HG03520 (cell line): ENCODE results near the gene DISC1.

Experiments
- ATAC-seq: cut with Tn5 transposase; IDR thresholded peaks from one replicate; pipeline ENCODE4 v1.9.1; 2021; ENCODE audit warnings: mild to moderate bottlenecking, moderate library complexity; ENCODE audit not compliant: unreplicated experiment

The DISC1 gene

DNA sequence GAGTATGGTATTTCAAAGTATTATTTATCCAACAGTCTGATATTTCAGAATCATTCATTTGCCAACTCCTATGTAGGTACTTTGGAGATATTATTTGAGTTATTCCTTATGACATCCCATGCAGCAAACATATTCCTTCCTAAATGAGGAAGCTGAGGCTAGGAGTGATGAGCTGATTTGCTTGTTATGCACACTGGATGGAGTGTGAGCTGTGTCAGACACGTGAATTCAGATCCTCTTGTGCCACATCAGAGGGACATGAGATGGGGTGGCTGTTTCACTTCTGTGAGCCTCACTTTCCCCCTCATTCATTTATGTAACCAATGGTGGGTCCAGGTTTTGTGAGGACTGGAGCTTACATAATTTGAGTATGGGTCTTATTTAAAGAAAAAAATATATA is 215.9 kb downstream of the DISC1 start:
- ATAC-seq, result no peak

DNA sequence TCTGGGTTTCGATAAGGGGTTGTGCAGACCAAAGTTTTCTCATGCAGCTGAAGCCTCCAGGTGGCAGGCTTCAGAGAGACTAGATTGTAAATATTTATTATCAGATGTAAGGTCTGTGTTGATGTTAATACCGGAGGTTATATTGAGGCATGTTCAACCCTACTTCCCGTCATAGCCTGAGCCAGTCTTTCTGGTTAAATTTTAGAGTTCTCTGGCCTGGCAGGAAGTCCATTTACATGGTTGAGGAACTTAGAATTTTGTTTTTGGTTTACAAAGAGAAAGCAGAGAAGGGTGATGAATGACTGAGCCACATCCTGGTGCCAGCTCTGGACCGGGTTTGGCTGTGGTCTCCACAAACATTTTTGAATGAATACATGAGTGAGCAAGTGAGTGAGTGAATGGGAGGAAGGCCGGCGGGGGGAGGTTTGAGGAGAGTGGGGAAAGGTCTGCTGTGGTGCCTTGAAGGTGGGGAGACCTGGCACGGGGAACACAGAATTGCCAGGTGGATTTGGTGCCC is 218.5 kb downstream of the DISC1 start:
- no peak for ATAC-seq

DNA sequence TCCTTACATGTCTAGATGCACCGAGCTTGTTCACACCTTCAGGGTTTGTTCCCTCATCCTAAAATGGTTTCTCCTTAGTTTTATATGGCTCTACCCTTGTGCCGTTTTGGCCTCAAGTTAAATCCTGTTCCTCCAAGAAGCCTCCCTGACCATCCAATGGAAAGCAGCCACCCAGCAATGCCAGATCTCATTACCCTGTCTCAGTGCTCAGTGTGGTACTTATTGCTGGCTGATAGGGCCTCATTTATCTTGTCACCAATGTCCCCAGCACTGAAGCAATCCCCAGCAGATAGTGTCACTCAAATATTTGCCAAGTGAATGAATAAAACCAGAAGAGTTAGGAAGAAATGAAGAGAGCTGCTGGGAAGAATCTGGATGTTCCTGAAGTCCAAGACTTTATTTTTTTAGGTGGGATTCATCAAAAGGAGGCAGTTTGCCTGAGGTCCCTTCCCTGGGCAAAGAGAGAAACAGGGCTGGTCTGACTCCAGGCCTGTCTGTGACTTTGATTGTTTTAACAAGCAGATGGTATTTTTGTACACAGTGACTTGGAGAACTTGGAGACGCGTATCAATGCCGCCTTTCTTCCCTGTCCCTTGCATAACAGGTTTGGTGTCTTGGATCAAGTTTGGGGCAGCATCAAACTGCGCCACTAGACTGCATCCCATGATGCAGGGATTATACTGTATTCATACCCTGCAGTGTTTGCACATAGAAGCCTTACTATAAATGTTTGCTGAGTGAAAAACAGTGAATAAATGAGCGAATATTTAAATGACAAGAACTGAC is 221.2 kb downstream of the DISC1 start:
- ATAC-seq, result no peak

DNA sequence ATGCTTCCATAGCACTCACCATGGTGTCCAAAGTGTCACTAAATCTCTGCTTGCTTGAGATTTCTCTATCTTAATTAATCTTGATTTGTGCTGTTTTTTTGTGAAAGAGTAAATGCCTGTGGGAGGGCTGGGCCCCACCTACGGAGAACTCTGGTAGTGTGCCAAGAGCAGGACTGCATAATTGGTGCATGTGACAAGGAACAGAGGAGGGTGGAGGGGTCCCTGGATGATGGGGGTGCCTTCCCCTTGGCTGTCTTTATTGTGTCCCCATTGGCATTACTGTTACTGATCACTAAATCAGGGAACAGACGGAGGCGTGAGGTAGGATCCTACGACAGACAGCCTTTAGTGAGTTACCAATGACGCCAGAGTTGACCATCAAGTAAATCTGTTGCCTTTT is 223.4 kb downstream of the DISC1 start:
- ATAC-seq, result no peak

DNA sequence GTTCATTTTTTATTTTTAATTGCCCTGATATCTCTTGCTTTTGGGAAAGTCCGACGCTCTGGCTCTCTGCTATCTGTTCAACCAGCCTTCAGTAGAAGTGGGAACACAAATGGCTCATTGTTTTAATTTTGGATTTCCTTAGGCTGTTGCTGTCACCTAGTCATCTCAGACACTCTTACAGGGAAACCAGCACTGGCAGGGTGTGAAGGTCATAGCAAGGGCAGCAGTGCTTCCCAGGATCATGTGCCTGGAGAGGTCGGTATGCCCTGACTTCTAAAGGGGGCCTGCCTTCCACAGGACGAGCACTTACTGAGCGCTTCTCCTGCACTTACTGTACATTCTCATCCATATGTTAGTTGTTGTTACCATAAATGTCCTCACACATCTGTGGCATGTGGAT is 224.2 kb downstream of the DISC1 start:
- ATAC-seq, result no peak

DNA sequence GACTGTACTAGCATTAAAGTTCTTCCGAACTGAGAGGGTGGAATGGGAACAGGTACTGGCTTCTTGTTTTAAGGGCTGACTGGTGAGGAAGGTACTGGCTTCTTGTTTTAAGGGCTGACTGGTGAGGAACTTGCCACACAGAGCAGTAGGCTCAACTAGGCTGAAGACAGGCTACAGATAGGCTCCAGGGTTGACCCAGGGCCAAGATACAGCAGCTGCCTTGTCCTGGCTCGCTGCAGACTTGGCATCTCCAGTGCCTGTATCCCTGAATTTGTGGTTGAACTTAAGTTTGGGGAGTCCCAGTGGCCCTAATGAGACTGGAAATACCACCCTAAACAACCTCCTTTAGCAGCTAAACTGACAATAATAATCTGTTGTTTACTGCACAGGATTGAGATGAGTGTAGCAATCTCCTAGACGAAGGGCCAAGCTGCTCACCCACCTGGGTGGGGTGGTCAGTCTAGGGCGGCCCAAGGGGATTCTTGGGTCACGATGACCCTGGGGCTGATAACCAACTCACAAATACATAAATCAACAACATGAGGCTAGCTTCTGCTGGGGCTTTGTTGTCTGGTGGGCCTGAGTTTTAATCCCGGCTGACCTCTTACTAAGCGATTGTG is 227.1 kb downstream of the DISC1 start:
- no peak for ATAC-seq

DNA sequence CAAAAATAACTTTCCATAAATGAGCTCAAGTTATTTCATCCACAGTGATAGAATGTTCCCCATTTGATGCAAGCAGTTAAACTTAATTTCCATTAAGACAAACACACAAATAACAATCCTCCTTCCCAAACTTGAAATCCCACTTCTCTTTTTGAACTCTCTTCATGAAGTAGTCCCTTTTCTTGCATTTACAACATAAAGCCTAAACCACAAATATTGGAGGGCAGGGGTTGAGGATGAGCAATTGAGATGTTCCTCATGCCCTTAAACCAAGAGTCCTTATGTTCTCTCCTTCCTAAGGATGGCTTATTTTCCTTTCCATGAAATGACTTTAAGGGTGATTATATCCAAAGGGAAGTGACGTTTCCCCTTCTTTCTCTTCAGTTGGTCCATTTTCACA is 228.8 kb downstream of the DISC1 start:
- no peak for ATAC-seq

DNA sequence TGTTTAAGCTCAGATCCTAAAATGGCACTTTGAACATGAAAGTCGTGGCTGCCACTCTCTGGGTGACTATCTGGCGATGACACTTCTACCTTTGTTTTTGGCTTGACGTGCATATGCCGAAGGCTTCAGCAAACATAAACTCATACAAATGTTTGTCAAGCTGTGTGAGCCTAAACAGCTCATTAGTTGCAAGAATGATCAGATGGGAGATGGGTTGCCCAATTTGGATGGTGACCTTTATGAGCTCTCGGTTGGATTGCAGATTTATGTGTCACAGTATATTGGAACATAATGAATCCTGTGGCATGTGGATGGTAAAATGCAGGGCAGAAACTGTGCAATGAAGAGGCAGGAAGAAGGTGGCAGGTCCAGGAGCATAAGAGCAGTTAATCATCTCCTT is 229.3 kb downstream of the DISC1 start:
- no peak for ATAC-seq

DNA sequence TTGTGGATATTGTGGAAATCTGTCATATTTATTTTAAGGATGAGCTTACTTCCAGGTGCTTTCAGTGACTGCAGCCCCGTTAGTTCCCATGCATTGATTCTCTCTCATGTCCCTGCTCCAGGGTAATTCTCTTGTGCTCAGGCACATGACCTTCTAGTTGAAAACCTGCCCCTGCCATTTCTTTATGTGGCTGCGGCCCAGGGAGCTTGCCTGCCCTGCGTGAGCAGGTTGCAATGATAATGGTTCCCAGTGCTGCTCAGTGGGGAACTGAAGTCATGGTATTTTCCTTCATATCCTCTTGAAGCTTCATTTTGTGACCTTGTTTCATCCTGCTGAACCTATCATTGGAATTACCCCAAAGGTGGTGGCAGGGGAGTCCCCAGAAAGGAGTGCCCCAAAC is 229.8 kb downstream of the DISC1 start:
- no peak for ATAC-seq

DNA sequence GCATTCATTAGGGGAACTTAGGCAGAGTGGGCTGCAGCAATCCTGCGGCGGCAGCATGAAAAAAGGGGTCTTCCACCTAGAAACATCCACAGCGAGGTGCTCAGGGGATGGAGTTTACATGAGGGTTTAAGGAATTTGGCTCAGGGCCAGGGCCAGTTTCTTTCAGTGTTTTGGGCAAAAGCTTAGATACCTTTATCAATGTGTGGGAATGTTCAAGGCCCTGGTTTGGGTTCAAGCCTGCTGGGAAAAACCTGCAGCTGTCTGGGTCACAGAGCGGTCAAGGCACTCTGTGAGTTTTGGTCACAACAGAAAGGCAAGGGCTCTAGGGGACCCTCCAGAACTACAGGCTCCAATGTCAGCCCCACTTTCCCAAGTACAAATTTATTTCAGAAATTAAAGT is 230.3 kb downstream of the DISC1 start:
- no peak for ATAC-seq

DNA sequence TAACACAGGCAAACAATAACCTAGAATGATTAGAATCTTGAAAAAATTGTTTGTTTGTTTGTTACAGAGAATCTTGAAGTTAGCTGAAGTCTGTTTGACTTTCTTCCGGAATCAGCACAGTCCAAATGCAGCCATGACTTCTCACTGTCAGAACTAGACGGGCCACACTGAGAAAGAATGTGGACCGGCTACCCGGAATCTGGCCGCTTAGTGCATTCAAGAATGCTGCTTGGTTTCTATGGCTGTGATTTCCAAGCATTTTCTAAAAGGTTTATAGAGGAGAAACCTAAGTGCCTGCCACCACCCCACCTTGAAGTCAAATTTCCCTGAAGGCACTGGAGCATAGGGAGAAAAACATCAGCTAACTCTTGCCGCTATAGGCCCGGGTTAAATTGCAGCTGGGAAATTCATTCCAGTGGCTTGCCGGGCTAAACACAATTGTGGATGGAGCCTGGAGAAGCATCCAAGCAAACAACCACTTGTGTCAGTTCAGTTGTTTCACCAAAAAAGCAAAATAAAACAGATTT is 231.1 kb downstream of the DISC1 start:
- no peak for ATAC-seq

DNA sequence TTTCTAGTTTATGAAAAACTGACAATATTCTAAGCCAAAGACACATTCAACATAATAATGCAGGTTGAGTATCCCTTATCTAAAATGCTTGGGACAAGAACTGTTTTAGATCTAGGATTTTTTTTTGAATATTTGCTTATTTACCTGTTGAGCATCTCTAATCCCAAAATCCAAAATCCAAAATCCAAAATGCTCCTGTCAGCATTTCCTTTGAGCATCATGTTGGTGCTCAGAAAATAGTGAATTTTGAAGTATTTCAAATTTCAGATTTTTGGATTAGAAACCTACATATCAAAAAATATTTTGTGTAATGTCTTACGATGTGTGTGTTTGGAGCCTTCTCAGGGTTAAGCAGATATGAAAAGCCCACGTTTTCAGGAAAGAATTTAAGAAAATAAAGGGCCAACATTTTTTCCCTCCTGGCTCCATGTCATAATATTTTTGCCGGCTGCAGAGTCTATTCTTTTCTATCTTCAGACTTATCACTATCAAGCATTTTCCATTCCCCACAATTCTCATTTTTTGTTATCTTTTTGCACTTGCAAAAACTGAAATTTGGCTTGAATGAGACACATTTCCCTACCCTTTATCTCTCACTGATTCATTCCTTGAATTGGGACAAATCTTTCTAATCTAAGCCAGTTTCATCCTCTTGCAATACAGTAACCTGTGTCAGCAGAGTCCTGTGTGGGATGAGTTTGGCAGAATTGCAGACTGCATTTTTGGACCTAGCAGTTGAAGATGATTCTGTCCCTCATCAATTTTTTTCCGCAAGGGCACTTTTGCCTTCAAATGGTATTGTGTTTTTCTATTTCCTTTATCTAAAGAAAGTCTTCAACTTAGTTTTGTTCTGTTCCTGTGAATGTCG is 233.9 kb downstream of the DISC1 start:
- ATAC-seq, result no peak

DNA sequence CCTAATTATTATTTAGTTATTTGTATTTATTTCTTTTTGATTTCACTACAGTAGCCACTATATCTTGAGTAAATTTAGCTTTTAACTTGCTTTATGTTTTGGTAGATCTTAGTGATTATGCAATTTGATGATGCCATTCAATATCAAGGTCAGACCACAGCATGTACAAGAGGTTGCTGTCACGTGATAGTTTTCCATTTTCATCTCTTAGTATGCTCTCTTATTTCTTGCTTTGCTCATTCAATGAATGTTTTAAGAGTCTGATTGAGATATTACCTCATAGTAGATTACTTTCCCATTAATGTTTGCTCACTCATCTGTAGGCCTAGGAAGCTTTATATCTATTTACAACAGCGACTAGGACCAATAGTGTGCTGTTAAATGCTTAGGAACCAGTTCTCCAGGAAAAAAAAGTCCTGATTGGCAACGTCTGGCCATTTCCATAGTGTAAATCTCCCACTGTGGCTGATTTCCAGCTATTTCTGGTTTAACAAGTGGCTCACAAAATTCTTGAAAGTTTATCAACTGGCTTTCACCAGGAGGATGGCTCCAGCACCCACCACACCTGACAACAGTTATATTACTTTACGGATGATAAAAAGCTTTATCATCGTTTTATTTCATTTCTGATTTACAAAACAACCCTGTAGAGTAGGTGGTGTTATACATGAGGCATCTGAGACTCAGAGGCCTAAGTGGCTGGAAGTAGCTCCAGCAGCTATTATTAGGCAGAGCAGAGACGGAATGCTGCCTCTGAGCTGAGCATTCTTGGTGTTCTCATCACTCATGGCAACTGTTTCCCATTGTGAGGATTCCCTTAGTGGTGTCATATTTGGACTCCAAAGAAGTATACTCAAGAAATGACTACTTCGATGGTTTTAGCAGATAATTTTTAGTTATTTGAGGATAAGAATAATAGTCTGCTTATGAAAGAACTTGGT is 235.2 kb downstream of the DISC1 start:
- ATAC-seq, result no peak

DNA sequence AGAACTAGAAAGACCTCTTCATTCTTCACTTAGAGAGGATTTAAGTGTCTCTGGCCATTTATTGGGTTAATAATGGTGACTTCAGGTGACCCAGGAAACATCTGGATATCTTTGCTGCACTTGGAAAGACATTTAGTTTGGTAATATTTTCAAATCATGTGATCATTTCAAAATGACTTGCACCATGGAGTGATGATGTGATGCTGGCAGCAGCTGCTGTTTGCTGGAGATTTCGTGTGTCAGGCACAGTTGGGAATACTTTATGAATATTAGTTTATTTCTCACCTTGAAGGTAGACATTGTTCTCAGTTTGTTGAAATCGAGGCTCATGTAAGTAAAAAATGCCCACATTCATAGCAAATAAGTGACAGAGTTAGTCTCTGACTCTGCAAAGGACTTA is 236.0 kb downstream of the DISC1 start:
- ATAC-seq, result no peak

DNA sequence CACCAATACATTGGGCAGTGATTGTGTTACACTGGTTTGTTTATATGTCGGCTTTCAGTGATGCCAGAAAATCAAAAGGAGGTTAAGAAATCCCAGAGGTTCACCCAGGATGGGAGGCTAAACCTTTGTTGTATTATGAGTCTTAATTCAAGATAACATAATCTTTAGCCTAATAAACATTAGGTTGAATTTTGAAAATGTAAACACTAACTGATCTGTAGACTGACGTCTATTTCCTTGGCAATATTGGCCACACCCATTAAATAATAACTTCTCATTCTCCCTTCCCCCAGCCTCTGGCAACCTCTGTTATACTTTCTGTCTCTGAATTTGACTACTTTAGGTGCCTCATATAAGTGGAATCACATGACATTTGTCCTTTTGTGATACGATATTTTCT is 238.7 kb downstream of the DISC1 start:
- no peak for ATAC-seq

DNA sequence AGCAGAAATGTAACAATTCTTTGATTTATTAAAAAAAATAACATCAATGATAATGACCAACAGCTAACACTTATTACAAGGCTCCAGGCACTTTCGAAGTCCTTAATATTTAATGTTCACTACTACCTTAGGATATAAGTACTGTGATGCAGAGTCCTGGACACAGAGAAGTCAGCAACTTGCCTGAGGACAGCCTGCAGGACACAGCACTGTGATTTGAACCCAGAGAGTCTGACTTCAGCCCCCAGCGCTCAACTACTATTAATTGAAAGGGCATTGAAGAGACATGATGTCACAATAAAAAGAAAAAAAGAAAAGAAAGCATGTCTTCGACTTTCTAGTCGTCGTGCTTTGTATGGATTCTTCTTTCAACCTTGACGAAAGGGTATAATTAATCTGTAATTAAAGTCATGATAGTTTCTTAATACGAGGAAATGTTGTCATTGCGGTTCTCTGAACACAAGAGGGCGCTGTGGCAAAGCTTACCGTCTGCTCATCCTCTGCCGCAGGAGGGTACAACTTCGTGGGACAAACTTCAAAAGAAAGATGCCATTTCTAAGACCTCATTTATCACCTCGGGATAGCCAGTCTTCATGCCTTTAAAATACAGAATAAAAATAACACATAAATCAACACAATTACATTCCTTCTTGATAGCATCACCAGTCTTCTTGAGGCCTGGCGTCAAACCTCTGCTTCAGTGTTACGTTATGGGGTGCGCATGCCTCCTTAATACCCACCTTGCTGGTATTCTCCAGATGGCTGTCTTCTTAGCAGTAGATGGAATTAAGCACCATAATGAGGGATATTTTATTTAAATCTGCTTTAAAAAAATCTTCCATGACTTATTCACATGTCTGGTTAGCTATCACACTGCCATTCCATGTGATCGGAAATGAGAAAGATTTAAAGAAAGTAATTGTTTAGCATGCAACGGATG is 240.1 kb downstream of the DISC1 start:
- no peak for ATAC-seq

DNA sequence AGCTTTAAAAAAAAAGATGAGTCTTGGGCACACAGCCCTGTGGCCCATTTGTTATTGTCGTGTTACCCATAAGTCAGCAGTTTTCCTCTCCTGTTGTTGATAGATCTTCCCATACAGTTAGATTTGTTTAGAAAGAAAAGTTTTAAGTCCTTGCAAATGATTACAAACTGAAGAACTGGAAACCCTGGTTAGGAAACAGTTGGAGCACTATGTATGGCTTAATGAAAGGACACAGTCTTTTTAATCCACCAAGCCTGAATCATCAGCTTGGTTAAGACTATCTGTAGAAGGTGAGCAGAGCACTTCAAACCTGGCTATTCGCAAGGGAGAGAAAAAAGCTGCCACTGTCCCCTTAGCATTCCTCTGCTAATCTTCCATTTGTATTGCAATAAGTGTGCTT is 241.0 kb downstream of the DISC1 start:
- no peak for ATAC-seq

DNA sequence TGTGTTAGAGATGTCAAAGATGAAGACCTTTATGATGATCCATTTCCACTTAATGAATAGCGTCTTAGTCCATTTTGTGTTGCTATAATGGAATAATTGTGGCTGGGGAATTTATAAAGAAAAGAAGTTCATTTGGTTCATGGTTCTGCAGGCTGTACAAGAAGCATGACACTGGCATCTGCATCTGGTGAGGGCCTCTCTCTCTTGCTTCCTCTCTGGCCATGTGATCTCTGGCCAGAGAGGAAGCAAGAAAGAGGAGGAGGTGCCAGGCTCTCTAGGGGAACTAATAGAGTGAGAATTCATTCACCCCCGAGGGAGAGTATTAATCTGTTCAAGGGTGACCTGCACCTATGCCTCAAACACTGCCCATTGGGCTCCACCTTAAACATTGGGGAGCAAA is 242.8 kb downstream of the DISC1 start:
- no peak for ATAC-seq

DNA sequence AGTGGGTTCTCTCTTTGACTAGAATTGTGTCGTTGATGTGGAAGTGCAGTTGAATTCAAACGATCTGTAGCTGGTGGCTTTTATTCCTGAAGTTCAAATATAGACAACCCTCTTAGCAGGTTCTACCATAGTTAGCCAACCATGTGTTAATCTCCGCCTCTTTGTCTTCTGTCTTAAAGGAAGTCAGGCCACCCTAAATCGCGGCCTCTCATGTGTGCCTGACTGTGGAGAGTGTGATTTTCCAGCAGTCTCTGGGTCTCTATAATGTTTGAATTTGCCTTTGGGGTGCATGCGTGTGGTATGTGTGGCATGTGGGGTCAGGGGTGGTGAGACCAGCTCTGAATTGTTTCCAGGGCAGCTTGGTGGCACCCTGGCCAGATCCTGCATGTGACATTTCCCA is 244.9 kb downstream of the DISC1 start:
- ATAC-seq, result no peak
